Lung (tissue), 12 donors: ENCODE measurements around the gene SLC9C1. TPM values are rescaled to one million over a fixed set of nuclear protein-coding genes. Genes with fewer than 3 reads are reported as not detected.

Experiments
- ATAC-seq: fragments of 200-7000 bp; cut with Tn5 transposase; one replicate; pipeline ENCODE4 v1.9.1; 2020; ENCODE audit warnings: moderate number of reproducible peaks; ENCODE audit not compliant: insufficient read depth, low FRiP score
- DNase-seq, 3 donors: peaks; one replicate each; pipeline ENCODE4 v3.0.0-alpha.2; 2013 to 2017
- H3K27ac ChIP-seq, 2 donors: one replicate each; pipeline ENCODE4 v1.5.1; 2013; ENCODE audit warnings: mild to moderate bottlenecking in 2 of 2, moderate library complexity in 2 of 2, control low read depth in 1 of 2, inconsistent platforms in 1 of 2, low read depth in 1 of 2, low read length in 1 of 2
- H3K27me3 ChIP-seq, 3 donors: one replicate each; pipeline ENCODE4 v1.5.1; 2013; ENCODE audit warnings: low read length in 2 of 3; ENCODE audit not compliant: control insufficient read depth in 3 of 3, insufficient read depth in 3 of 3
- H3K36me3 ChIP-seq, 4 donors: one replicate each; pipeline ENCODE4 v1.5.1; 2013; ENCODE audit warnings: low read length in 4 of 4, mild to moderate bottlenecking in 1 of 4, moderate library complexity in 1 of 4; ENCODE audit not compliant: control insufficient read depth in 4 of 4, insufficient read depth in 4 of 4
- H3K4me1 ChIP-seq, 5 donors: one replicate each; pipeline ENCODE4 v1.5.1; 2013; ENCODE audit warnings: low read length in 5 of 5, mild to moderate bottlenecking in 2 of 5, moderate library complexity in 1 of 5; ENCODE audit not compliant: control insufficient read depth in 5 of 5, insufficient read depth in 5 of 5
- H3K4me3 ChIP-seq: one replicate; pipeline ENCODE4 v1.5.1; 2013; ENCODE audit warnings: mild to moderate bottlenecking, control low read depth, moderate library complexity
- H3K9ac ChIP-seq, 2 donors: one replicate each; pipeline ENCODE4 v1.5.1; 2013; ENCODE audit warnings: low read length in 2 of 2, control low read depth in 1 of 2; ENCODE audit not compliant: insufficient read depth in 1 of 2
- H3K9me3 ChIP-seq, 4 donors: one replicate each; pipeline ENCODE4 v1.5.1; 2013; ENCODE audit warnings: low read length in 3 of 4, mild to moderate bottlenecking in 1 of 4, moderate library complexity in 1 of 4; ENCODE audit not compliant: control insufficient read depth in 4 of 4, insufficient read depth in 3 of 4
- WGBS, 2 donors: extraction: QIAGEN DNeasy Blood & Tissue Kit; methylation state at CpG; one replicate each; pipeline ENCODE4 v1.1.7; 2013; 5-methylcytosine and 5-hydroxymethylcytosine counted together
- polyA plus RNA-seq, 2 donors: library from polyadenylated mRNA; stranded (reverse); fragments of 200-250 nt; gene quantifications; one replicate each; pipeline ENCODE4 v1.2.1, GENCODE V29; 2013
- total RNA-seq, 2 donors: library from RNA; depleted of rRNA in 1 of 2; stranded (reverse); fragments of >200 nt in 1 of 2; gene quantifications; one replicate each; pipeline ENCODE4 v1.2.1, GENCODE V29; 2014 to 2021
- TF ChIP-seq, protein P1 (sequence below): IDR thresholded peaks from 2 replicates; pipeline ENCODE4 v1.5.1; 2012; ENCODE audit warnings: mild to moderate bottlenecking; ENCODE audit errors: control extremely low read depth, extremely low read depth
- donor health status: control.
- donor health status: control.
- donor health status: Bipolar disorder and iron deficiency.
- donor health status: healthy.
- donor health status: DM: yes; HTN: yes; CAD: no.

Gene SLC9C1
- total and polyA plus RNA-seq, 4 donors, result 0.12 to 0.28 TPM; not detected in 2

DNA sequence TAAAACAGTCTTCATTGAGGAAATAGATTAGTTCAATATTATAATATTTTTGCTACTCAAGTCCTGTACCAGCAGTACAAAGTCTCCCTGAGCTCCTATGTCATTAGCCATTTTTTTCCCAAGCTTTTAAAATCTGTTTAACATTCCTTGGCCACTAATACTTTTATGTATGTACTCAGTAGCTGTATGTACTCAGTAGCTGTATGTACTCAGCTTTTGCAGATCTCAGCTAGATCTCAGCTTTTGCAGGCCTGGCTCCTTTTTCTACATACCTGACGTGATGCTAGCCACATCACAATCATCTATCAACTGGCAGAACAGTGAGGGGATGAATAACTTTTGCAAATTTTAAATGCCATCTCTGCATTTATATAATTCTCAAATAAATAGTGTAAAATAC is 13.8 kb downstream of the SLC9C1 start:
- no peak overlapping the region for H3K27ac ChIP-seq
- no peak overlapping the region for H3K9ac ChIP-seq
- H3K4me3 ChIP-seq, result no peak overlapping the region
- ATAC-seq (no peak), DNase-seq (no peak)
- no peaks in the 10 kb centered on the region for H3K4me1 ChIP-seq
- TF ChIP-seq, protein P1, sequence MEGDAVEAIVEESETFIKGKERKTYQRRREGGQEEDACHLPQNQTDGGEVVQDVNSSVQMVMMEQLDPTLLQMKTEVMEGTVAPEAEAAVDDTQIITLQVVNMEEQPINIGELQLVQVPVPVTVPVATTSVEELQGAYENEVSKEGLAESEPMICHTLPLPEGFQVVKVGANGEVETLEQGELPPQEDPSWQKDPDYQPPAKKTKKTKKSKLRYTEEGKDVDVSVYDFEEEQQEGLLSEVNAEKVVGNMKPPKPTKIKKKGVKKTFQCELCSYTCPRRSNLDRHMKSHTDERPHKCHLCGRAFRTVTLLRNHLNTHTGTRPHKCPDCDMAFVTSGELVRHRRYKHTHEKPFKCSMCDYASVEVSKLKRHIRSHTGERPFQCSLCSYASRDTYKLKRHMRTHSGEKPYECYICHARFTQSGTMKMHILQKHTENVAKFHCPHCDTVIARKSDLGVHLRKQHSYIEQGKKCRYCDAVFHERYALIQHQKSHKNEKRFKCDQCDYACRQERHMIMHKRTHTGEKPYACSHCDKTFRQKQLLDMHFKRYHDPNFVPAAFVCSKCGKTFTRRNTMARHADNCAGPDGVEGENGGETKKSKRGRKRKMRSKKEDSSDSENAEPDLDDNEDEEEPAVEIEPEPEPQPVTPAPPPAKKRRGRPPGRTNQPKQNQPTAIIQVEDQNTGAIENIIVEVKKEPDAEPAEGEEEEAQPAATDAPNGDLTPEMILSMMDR, result no peak
- H3K36me3 ChIP-seq, result no peaks in the 10 kb centered on the region
- no peaks in the 10 kb centered on the region for H3K9me3 ChIP-seq
- WGBS, 2 donors, result 86 to 91% methylated on average over 1 of the region's 1 CpG
- H3K27me3 ChIP-seq, result no peaks in the 10 kb centered on the region

DNA sequence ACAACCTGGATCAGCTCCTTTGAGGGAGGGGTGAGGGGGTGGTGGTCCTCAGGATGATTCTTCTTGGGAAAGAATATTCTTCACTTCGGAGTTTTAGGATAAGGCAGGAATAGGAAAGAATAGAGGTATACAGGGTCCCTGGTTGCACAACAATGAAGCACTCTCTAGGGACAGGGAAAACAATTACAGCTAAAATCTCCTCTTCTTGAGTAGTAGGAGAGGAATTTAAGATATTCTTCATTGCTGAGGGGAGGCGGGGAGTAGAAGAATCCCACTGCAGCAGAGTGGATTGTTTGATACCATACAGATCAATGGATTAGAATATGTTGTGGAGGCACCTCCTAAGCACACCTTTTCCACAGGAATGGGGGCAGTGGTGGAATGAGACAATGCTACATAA is 20.5 kb downstream of the SLC9C1 start:
- Histone ChIP-seq H3K9ac (no peak overlapping the region), H3K27ac (no peak overlapping the region), H3K4me3 (no peak overlapping the region), H3K9me3 (no peaks in the 10 kb centered on the region), H3K4me1 (no peaks in the 10 kb centered on the region), H3K36me3 (no peaks in the 10 kb centered on the region), H3K27me3 (no peaks in the 10 kb centered on the region)
- TF ChIP-seq, protein P1, result no peak
- WGBS, 2 donors, result 88 to 98% methylated on average over 2 of the region's 2 CpGs
- ATAC-seq (no peak), DNase-seq (no peak)

DNA sequence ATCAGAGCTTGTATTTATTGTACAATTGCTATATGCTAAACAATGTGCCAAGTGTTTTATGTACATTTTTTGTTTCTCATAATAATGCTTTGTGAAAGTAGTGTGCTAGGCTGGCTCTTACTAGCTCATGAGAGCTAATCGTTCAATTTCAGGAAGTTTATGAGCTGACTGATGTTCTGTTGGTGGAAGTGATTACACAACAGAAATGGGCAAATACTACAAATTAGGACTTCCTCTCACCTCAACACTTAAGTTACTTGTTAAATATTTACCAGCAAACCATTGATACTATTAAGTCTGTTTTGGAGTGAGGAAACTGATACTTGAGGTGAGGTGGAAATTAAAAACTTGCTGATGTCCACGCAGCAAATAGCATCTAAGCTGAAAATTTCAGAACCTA is 32.3 kb downstream of the SLC9C1 start:
- Histone ChIP-seq H3K4me1 (no peaks in the 10 kb centered on the region), H3K9ac (no peak overlapping the region), H3K27ac (no peak overlapping the region), H3K9me3 (no peaks in the 10 kb centered on the region), H3K27me3 (no peaks in the 10 kb centered on the region), H3K4me3 (no peak overlapping the region), H3K36me3 (no peaks in the 10 kb centered on the region)
- DNase-seq (no peak), ATAC-seq (no peak)
- TF ChIP-seq, protein P1, result no peak
- WGBS, 2 donors, result 42 to 48% methylated on average over 2 of the region's 2 CpGs

DNA sequence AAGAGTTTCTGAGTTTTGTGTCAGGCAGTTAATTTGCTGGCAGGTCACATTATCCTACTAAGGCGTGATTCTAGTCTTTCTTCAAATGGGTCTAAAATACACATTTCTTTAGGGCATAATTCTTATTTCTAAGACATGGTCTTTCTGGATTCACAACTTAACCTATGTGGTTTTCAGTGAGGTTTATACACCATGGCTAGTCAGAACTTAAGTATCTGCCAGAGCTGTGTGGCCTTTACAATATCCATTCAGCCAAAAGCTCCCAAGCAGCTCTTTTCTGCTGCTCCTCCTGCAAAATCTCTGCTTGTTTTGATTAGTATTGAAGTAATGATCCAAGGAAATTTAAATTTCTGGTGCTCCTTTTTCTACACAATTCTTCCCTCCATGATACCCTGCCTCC is 33.5 kb downstream of the SLC9C1 start:
- no peaks in the 10 kb centered on the region for H3K36me3 ChIP-seq
- 88 to 96% methylated on average over 1 of the region's 1 CpG for WGBS, 2 donors
- H3K27ac ChIP-seq, result no peak overlapping the region
- TF ChIP-seq, protein P1, result no peak
- ATAC-seq, result no peak
- no peaks in the 10 kb centered on the region for H3K9me3 ChIP-seq
- H3K4me1 ChIP-seq, result no peaks in the 10 kb centered on the region
- H3K9ac ChIP-seq, result no peak overlapping the region
- DNase-seq, result no peak
- no peaks in the 10 kb centered on the region for H3K27me3 ChIP-seq
- no peak overlapping the region for H3K4me3 ChIP-seq
